Pons (tissue), 1 donor: ENCODE data around the gene TMEM88.

ENCODE experiments used
- DNase-seq: peaks from one replicate; pipeline ENCODE4 v3.0.0-alpha.2; 2016; ENCODE audit warnings: low spot score

The TMEM88 gene

GRCh38 chr17:7843536-7844291 is 11.2 kb upstream of the TMEM88 start:
- peak; percentile 78 for DNase-seq

GRCh38 chr17:7844292-7845154 is 10.3 kb upstream of the TMEM88 start:
- peak; percentile 98 for DNase-seq

- DNase-seq: no peak
Measured at GRCh38 chr17:7845359-7846062, 9.4 kb upstream of the TMEM88 start.

GRCh38 chr17:7846063-7846735 is 8.7 kb upstream of the TMEM88 start:
- DNase-seq: no peak

GRCh38 chr17:7846765-7847661 is 7.9 kb upstream of the TMEM88 start:
- no peak for DNase-seq

- DNase-seq: no peak
Measured at GRCh38 chr17:7848131-7848579, 6.7 kb upstream of the TMEM88 start.

GRCh38 chr17:7848739-7849129 is 6.1 kb upstream of the TMEM88 start:
- DNase-seq: no peak

- DNase-seq: no peak
Measured at GRCh38 chr17:7849130-7849750, 5.6 kb upstream of the TMEM88 start.

GRCh38 chr17:7849751-7850504 is 4.9 kb upstream of the TMEM88 start:
- no peak for DNase-seq

- no peak for DNase-seq
Measured at GRCh38 chr17:7850701-7851437, 4.0 kb upstream of the TMEM88 start.

GRCh38 chr17:7851438-7852261 is 3.2 kb upstream of the TMEM88 start:
- peak; percentile 78 for DNase-seq

- DNase-seq: no peak
Measured at GRCh38 chr17:7852262-7852670, 2.6 kb upstream of the TMEM88 start.

- no peak for DNase-seq
Measured at GRCh38 chr17:7852919-7853690, 1.8 kb upstream of the TMEM88 start.

- DNase-seq: no peak
Measured at GRCh38 chr17:7853691-7854038, 1.2 kb upstream of the TMEM88 start.

- DNase-seq: no peak
Measured at GRCh38 chr17:7854078-7854777, 638 bp upstream of the TMEM88 start.

GRCh38 chr17:7855660-7856010 is 769 bp downstream of the TMEM88 start:
- DNase-seq: no peak
